Motor neuron (in vitro differentiated cells): Measurements from ENCODE around the gene GNPTG. TPM values are rescaled to one million over a fixed set of nuclear protein-coding genes. Genes with fewer than 3 reads are reported as not detected.

Experiments used
- ATAC-seq, 8 experiments: fragments of 200-7000 bp; cut with Tn5 transposase; replicated peaks in 6 of 8; 2 replicates each; pipeline ENCODE4 v1.8.0; 2021; ENCODE audit warnings: mild to moderate bottlenecking in 8 of 8, moderate library complexity in 8 of 8
- H3K27ac ChIP-seq, 2 donors: fragments of 250-450 bp; sonication (Bioruptor Pico); 2 replicates each; pipeline ENCODE4 v1.9.0; 2021; ENCODE audit warnings: antibody characterized with exemption in 2 of 2, mild to moderate bottlenecking in 2 of 2, moderate library complexity in 1 of 2
- H3K4me1 ChIP-seq, 2 donors: fragments of 250-450 bp; sonication (Bioruptor Pico); replicated peaks in 1 of 2; 2 replicates each; pipeline ENCODE4 v1.6.1; 2021; ENCODE audit warnings: antibody characterized with exemption in 2 of 2, mild to moderate bottlenecking in 2 of 2, moderate library complexity in 1 of 2
- H3K4me3 ChIP-seq, 5 donors: fragments of 250-450 bp; sonication (Bioruptor Pico); 2 replicates each; pipeline ENCODE4 v1.9.0; 2021; ENCODE audit warnings: antibody characterized with exemption in 5 of 5, mild to moderate bottlenecking in 5 of 5, moderate library complexity in 4 of 5
- WGBS, 10 experiments: fragments of 450-650 bp; shearing (Covaris generic); methylation state at CpG; one replicate each; pipeline ENCODE4 v1.0.0; 2022; 5-methylcytosine and 5-hydroxymethylcytosine counted together
- in situ Hi-C, 9 experiments: fragments of 400-800 bp; cut with MboI; loops; one replicate each; pipeline ENCODE4 v1.15.0; 2021; ENCODE audit warnings: low sequenced_read_pairs in 9 of 9, low pct_unique_long_range_greater_than_20kb in 2 of 9; ENCODE audit not compliant: unreplicated experiment in 9 of 9
- total RNA-seq, 8 experiments: library from RNA; unstranded; fragments of 300-600 nt; gene quantifications; 2 replicates each; pipeline versions ENCODE4 v1.2.3 to v1.2.4, GENCODE V29; 2022

GNPTG gene
- total RNA-seq, 8 experiments from 2014 or later = 13.4 to 90.4 (median 32.8) TPM

DNA sequence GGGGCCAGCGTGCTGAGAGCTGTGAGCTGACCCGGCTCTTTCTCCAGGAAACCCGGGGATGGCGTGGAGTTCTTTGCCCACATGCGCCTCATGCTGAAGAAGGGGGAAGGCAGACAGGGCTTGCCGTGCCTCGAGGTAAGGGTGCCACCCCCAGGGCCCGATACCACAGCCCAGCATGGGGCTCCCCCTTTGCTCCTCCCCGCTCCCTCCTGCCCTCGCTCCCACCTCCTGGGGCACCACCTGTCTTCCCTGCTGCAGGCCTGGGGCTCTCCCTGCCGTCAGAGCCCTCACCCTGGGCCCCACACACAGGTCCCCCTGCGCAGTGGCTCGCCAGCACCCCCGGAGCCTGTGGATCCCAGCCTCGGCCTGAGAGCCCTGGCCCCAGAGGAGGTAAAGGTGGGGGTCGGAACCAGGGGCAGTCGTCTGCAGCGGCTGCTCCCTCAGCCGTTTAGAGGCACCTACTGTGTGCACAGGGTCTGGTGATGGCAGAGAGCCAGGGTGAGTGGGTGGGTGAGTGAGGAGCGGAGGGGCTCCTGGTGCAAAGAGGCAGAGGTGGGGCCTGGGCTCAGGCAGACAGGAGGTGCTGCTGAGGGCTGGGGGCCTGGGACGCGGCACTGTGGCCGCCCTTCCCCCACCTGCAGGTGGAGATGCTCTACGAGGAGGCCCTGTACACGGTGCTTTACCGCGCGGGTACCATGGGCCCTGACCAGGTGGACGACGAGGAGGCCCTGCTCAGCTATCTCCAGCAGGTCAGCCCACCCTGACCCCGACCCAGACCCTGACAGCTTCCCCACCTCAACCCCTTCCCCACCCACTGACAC lies 12.7 kb upstream of the GNPTG start:
- in situ Hi-C loops = no loop called here
- no peak overlapping the region for H3K4me3 ChIP-seq
- 50 to 60% methylated on average over 2 of the region's 31 CpGs; no CpG with 5 or more reads in 8 of the 10 experiments for WGBS, 10 experiments
- peaks cover 53 to 56% of the 10 kb centered on the region in 2 donors for H3K4me1 ChIP-seq
- no peak for ATAC-seq
- no peak overlapping the region for H3K27ac ChIP-seq

DNA sequence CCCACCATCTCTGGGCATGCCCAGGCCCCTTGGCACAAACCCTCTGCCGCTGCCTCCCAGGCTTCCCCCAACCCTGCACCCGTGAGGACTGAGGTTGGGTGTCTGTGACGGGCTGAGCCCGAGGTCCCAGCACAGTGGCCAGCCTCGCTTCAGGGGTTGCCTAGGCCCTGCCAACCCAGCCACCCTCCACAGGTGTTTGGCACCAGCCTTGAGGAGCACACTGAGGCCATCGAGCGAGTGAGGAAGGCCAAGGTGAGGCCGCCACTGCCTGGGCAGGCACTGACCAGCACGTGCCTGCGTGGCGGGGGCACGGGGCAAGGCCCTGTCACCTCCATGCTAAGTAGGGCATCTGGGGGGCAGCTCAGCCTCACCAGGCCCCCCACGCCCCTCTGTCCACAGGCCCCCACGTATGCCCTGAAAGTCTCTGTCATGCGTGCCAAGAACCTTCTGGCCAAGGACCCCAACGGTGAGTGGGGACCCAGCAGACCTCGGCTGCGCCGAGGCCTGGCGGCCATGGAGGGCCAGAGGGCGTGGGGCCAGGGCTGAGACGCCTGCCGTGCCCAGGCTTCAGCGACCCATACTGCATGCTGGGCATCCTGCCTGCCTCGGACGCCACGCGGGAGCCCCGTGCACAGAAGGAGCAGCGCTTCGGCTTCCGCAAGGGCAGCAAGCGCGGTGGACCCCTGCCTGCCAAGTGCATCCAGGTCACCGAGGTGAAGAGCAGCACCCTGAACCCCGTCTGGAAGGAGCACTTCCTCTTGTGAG lies 10.8 kb upstream of the GNPTG start:
- no peak for ATAC-seq
- Histone ChIP-seq H3K27ac (no peak overlapping the region), H3K4me3 (no peak overlapping the region), H3K4me1 (peaks cover 38% of the 10 kb centered on the region in 2 donors)
- 78 to 81% methylated on average over 7 to 9 of the region's 36 CpGs; no CpG with 5 or more reads in 8 of the 10 experiments for WGBS, 10 experiments
- in situ Hi-C loops = no loop called here

DNA sequence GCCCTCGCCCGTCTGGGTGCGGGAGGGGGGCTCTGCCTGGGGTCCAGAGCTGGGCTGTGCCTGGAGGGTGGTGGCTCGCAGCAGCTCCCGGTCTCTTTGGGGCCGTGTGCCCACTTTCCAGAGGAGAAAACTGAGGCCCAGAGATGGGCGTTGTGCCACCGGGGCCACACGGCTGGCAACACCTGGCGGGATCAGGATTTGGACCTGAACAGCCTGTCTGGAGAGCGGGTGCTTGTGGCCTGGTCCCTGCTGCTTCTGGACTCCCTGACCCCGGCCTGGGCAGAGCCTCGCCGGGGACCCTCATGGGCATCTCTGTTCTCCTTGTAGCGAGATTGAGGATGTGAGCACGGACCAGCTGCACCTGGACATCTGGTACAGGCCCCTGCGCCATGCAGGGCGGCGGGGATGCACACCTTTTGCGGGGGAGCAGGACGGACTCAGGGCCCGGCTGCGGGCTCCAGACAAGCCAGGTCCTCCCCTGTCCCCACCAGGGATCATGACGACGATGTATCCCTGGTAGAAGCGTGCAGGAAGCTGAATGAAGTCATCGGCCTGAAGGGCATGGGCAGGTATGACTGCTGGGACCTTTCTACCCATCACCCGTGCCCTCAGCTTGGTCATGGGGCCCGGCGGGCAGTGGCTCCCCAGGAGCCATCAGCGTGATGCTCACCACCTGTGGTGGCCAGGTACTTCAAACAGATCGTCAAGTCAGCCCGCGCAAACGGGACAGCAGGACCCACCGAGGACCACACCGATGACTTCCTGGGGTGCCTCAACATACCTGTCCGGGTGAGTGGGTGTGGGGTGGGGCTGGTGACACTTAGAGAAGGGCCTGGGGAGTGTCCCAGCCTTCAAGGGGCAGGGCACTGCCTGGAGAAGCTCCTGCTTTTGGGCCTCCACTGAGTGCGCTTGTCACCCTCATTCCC lies 10.0 kb upstream of the GNPTG start:
- 20 to 87% (median 81%) methylated on average over 1 to 5 of the region's 39 CpGs; no CpG with 5 or more reads in 6 of the 10 experiments for WGBS, 10 experiments
- Histone ChIP-seq H3K4me1 (peaks cover 29 to 31% of the 10 kb centered on the region in 2 donors), H3K4me3 (peak overlapping the region in 1 of 5 donors; percentile 32), H3K27ac (peak overlapping the region; percentile 63 to 76)
- ATAC-seq = no peak
- in situ Hi-C loops = no loop called here

DNA sequence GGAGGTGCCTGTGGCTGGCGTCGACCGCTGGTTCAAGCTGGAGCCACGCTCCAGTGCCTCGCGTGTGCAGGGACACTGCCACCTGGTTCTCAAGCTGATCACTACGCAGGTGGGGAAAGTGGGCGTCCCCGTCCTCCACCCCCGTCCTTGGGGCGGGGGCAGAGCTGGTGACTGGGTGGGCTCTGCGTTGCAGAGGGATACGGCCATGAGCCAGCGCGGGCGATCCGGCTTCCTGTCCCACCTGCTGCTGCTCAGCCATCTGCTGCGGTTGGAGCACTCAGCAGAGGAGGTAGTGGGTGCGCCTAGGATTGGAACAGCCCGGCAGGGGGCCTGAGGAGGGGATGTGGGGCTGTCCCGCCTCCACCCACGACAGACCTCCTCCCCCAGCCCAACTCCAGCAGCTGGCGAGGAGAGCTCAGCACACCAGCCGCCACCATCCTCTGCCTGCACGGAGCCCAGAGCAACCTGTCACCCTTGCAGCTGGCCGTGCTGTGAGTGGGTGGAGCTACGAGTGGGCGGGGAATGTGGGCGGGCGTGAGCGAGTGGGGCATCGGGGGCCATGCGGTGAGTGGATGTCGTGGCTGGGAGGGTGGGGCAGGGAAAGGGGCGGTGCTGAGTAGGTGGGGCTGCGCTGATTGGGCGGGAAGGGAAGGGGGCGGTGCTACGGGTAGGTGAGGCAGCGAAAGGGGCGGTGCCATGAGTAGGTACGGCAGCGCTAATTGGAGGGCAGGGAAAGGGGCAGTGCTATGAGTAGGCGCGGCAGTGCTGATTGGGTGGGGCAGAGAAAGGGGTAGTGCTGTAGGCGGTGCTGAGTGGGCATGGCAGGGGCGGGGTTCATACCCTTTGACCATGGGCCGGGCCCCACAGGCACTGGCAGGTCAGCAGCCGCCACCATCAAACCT lies 9.0 kb upstream of the GNPTG start:
- 0 to 3% (median 0%) methylated on average over 1 to 6 of the region's 49 CpGs; no CpG with 5 or more reads in 7 of the 10 experiments for WGBS, 10 experiments
- peak overlapping the region; percentile 31 to 58 (median 36) for H3K4me3 ChIP-seq
- ATAC-seq = peak; percentile 85 to 96 (median 91)
- peak overlapping the region; percentile 63 to 76 for H3K27ac ChIP-seq
- H3K4me1 ChIP-seq = peaks cover 19 to 20% of the 10 kb centered on the region in 2 donors
- in situ Hi-C loops = no loop called here

- peak overlapping the region; percentile 31 to 58 (median 36) for H3K4me3 ChIP-seq
- ATAC-seq = peak in 1 of 8 experiments; percentile 0
- WGBS, 10 experiments = 3 to 50% (median 32%) methylated on average over 7 to 13 of the region's 44 CpGs; no CpG with 5 or more reads in 7 of the 10 experiments
- peak overlapping the region in 1 of 2 donors; percentile 69 for H3K27ac ChIP-seq
- peaks cover 13 to 17% of the 10 kb centered on the region in 2 donors for H3K4me1 ChIP-seq
- in situ Hi-C loops = no loop called here
Measured at GRCh38 chr16:1343428-1344242, 8.1 kb upstream of the GNPTG start.

DNA sequence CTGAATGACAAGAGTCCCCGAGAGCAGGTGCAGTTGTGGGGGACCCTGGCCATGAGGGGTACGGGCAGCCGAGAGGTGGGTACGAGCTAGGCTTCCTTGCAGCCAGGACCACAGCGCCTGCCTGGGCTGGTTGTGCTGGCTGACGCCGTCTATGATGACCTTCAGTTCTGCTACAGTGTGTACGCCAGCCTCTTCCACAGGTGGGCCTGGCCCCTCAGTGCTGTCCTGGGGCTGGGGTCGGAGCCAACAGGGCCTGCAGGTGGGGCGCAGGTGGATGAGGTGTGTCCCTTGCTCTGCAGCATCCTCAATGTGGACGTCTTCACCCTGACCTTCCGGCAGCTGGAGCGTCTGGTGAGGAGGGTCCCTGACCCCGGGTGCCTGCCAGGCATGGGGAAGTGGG lies 7.2 kb upstream of the GNPTG start:
- 80 to 87% (median 85%) methylated on average over 6 to 7 of the region's 14 CpGs; no CpG with 5 or more reads in 7 of the 10 experiments for WGBS, 10 experiments
- ATAC-seq = no peak
- Histone ChIP-seq H3K4me1 (peaks cover 13 to 17% of the 10 kb centered on the region in 2 donors), H3K4me3 (no peak overlapping the region), H3K27ac (no peak overlapping the region)
- in situ Hi-C loops = no loop called here

DNA sequence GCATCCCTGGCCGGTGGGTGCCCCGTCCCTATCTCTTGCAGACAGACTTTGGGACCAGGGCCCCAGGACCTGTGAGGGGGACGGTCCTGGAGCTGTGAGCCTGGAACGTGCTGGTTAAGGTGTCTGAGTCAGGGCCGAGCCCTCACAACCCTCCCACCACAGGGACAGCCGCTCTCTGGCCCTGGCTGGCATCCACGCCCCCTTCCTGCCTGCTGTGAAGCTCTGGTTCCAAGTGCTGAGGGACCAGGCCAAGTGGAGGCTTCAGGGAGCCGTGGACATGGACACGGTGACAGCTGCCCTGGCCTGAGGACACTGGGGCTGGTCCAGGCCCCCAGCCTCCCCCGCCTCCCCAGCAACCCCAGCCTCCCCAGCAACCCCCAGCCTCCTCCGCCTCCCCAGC lies 6.6 kb upstream of the GNPTG start:
- no peak overlapping the region for H3K27ac ChIP-seq
- H3K4me3 ChIP-seq = no peak overlapping the region
- in situ Hi-C loops = no loop called here
- ATAC-seq = no peak
- WGBS, 10 experiments = 10% methylated on average over 2 of the region's 11 CpGs; no CpG with 5 or more reads in 9 of the 10 experiments
- H3K4me1 ChIP-seq = peaks cover 13 to 17% of the 10 kb centered on the region in 2 donors

DNA sequence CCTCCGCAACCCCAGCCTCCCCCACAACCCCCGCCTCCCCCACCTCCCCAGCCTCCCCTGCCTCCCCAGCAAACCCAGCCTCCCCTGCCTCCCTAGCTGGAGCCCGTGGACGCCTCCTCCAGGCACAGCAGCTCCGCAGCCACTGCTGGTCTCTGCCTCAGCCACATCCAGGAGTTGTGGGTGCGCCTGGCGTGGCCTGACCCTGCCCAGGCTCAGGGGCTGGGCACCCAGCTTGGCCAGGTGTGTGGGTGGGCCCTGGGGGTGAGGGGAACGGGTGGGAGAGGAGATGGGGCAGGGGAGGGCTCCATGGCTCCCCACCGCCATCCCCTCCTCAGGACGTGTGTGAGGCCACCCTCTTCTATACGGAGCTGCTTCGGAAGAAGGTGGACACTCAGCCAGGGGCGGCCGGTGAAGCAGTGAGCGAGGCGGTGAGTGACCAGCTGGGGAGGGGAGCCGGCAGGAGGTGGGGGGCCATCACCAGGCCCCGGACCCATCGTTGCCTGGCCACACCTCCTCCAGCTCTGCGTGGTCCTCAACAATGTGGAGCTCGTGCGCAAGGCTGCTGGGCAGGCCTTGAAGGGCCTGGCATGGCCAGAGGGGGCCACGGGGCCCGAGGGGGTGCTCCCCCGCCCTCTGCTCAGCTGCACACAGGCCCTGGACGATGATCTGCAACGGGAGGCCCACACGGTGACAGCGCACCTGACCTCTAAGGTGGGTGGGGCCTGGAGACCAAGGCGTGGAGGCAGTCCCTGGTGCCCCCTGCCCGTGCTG lies 5.9 kb upstream of the GNPTG start:
- no peak for ATAC-seq
- Histone ChIP-seq H3K27ac (no peak overlapping the region), H3K4me1 (peaks cover 18 to 23% of the 10 kb centered on the region in 2 donors), H3K4me3 (no peak overlapping the region)
- no CpG with 5 or more reads among the region's 31 CpGs for WGBS, 10 experiments
- in situ Hi-C loops = no loop called here

DNA sequence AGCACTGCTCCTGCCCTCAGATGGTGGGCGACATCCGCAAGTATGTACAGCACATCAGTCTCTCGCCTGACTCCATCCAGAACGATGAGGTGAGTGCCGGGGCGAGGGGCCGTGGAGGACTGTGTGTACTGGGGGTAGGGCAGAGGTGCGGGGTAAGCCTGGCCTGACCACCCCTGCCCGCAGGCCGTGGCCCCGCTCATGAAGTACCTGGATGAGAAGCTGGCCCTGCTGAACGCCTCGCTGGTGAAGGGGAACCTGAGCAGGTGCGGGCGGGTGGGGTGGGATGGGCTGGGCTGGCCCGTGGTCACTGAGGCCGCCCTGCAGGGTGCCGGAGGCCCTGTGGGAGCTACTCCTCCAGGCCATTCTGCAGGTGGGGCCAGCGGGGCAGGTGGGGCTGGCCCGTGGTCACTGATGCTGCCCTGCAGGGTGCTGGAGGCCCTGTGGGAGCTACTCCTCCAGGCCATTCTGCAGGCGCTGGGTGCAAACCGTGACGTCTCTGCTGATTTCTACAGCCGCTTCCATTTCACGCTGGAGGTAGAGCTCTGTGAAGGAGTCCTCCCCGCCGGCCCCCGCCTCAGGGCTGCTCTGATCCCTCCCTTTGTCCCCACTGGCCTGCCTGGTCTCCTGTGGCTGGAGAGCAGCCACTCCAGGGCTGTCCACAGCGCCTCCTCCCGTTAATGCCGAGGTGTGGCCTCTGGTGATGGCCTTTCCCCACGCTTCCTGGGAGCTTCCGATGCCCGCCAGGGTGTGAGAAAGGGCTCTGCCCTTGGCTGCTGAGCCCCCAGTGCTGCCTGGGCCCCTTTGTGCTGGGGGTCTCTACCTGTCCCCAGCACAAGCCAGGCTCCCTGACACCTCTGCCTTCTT lies 5.1 kb upstream of the GNPTG start:
- H3K4me3 ChIP-seq = no peak overlapping the region
- WGBS, 10 experiments = 40 to 90% methylated on average over 1 to 2 of the region's 34 CpGs; no CpG with 5 or more reads in 8 of the 10 experiments
- no peak overlapping the region for H3K27ac ChIP-seq
- in situ Hi-C loops = no loop called here
- H3K4me1 ChIP-seq = peaks cover 19 to 25% of the 10 kb centered on the region in 2 donors
- no peak for ATAC-seq

- WGBS, 10 experiments = 80% methylated on average over 1 of the region's 31 CpGs; no CpG with 5 or more reads in 9 of the 10 experiments
- in situ Hi-C loops = no loop called here
- no peak overlapping the region for H3K27ac ChIP-seq
- no peak for ATAC-seq
- H3K4me3 ChIP-seq = no peak overlapping the region
- peaks cover 15 to 20% of the 10 kb centered on the region in 2 donors for H3K4me1 ChIP-seq
Measured at GRCh38 chr16:1347286-1347855, 4.4 kb upstream of the GNPTG start.
